Mucosa of descending colon (tissue), 3 donors: Measurements from ENCODE around the gene MSH2. TPM values are rescaled to one million over a fixed set of nuclear protein-coding genes. Genes with fewer than 3 reads are reported as not detected.
A peak's percentile ranks its signal among the peaks of the same experiment; 100 is the strongest.
"Not testable (repeated sequence)": the region's sequence is repeated elsewhere in the genome, so short reads cannot be mapped to it uniquely, and the experiment has no call there.

ENCODE experiments used
- ATAC-seq: fragments of 200-7000 bp; cut with Tn5 transposase; one replicate; pipeline ENCODE4 v1.9.1; 2020; ENCODE audit warnings: mild to moderate bottlenecking, moderate library complexity
- DNase-seq, 3 donors: peaks; one replicate each; pipeline ENCODE4 v3.0.0-alpha.2; 2020
- H3K36me3 ChIP-seq: fragments of 200-600 bp; one replicate; pipeline ENCODE4 v1.8.0; 2021; ENCODE audit warnings: low read depth, mild to moderate bottlenecking
- H3K4me1 ChIP-seq: fragments of 200-600 bp; one replicate; pipeline ENCODE4 v1.8.0; 2021; ENCODE audit warnings: low read depth, mild to moderate bottlenecking
- H3K4me3 ChIP-seq: fragments of 200-600 bp; one replicate; pipeline ENCODE4 v1.8.0; 2021; ENCODE audit warnings: mild to moderate bottlenecking
- H3K9me3 ChIP-seq: fragments of 200-600 bp; one replicate; pipeline ENCODE4 v1.8.0; 2021; ENCODE audit warnings: mild to moderate bottlenecking
- CTCF ChIP-seq: fragments of 200-600 bp; IDR thresholded peaks from one replicate; pipeline ENCODE4 v1.8.0; 2022; ENCODE audit warnings: antibody characterized with exemption, mild to moderate bottlenecking
- intact Hi-C, 2 donors: fragments of 100-400 bp; cut with DNase I in 1 of 2; cut with micrococcal nuclease in 1 of 2; formaldehyde crosslinking; loops; one replicate each; pipeline versions ENCODE4 v1.11.0 to v1.11.1; 2022; cut with DNase I, micrococcal nuclease
- total RNA-seq, 3 donors: library from RNA; stranded (reverse); fragmentation: NEBNext Ultra II Directional in 2 of 3; extraction: Animal tissue kit (Norgen Biotek cat#: 25700) in 2 of 3; gene quantifications; one replicate each; pipeline versions ENCODE4 v1.2.1 to v1.2.4, GENCODE V29; 2021 to 2023
- donor health status: DM: no; HTN: no; CAD: no; lungs with moderate emphysema.
- donor health status: DM: no; HTN: no; CAD: no.
- donor health status: DM: no; HTN: yes; CAD: no.

MSH2 gene
- total RNA-seq, 3 donors from 2014 or later = 10.7 to 17.4 (median 12.8) TPM

GRCh38 chr2:47429795-47430194 lies 26.8 kb downstream of the MSH2 start:
- Histone ChIP-seq H3K4me1 (no peaks in the 10 kb centered on the region), H3K9me3 (no peaks in the 10 kb centered on the region), H3K4me3 (no peak overlapping the region), H3K36me3 (no peaks in the 10 kb centered on the region)
- intact Hi-C loops = no loop called here
- ATAC-seq (no peak), DNase-seq (no peak)
- TF ChIP-seq CTCF = no peak

GRCh38 chr2:47433006-47433405 lies 30.1 kb downstream of the MSH2 start:
- H3K4me3 ChIP-seq, H3K9me3 ChIP-seq, H3K4me1 ChIP-seq, DNase-seq, ATAC-seq, intact Hi-C loops, H3K36me3 ChIP-seq: not testable (repeated sequence)

- intact Hi-C loops, H3K4me1 ChIP-seq, H3K9me3 ChIP-seq, DNase-seq, ATAC-seq, H3K4me3 ChIP-seq, H3K36me3 ChIP-seq: not testable (repeated sequence)
These were observed 30.5 kb downstream of the MSH2 start for GRCh38 chr2:47433445-47433844.

- no peak for TF ChIP-seq CTCF
- Histone ChIP-seq H3K9me3 (no peaks in the 10 kb centered on the region), H3K4me1 (no peaks in the 10 kb centered on the region), H3K36me3 (no peaks in the 10 kb centered on the region), H3K4me3 (no peak overlapping the region)
- DNase-seq (peak in 1 of 3 donors; percentile 8), ATAC-seq (no peak)
- intact Hi-C loops = no loop called here
These were observed 34.3 kb downstream of the MSH2 start for GRCh38 chr2:47437287-47437686.

GRCh38 chr2:47438106-47438505 lies 35.1 kb downstream of the MSH2 start:
- no peaks in the 10 kb centered on the region for H3K9me3 ChIP-seq
- H3K4me1 ChIP-seq = no peaks in the 10 kb centered on the region
- no peaks in the 10 kb centered on the region for H3K36me3 ChIP-seq
- TF ChIP-seq CTCF = no peak
- ATAC-seq = no peak
- H3K4me3 ChIP-seq = no peak overlapping the region
- no peak for DNase-seq
- intact Hi-C loops = no loop called here

- no peaks in the 10 kb centered on the region for H3K36me3 ChIP-seq
- no peaks in the 10 kb centered on the region for H3K4me1 ChIP-seq
- no peak overlapping the region for H3K4me3 ChIP-seq
- DNase-seq (no peak), ATAC-seq (no peak)
- intact Hi-C loops = no loop called here
- TF ChIP-seq CTCF = no peak
- no peaks in the 10 kb centered on the region for H3K9me3 ChIP-seq
These were observed 35.8 kb downstream of the MSH2 start for GRCh38 chr2:47438783-47439182.

GRCh38 chr2:47451790-47452189 lies 48.8 kb downstream of the MSH2 start:
- no peak for ATAC-seq

More at GRCh38 chr2:47451790-47452189, 48.8 kb downstream of the MSH2 start:
- Histone ChIP-seq H3K4me1 (no peaks in the 10 kb centered on the region), H3K36me3 (no peaks in the 10 kb centered on the region), H3K4me3 (no peak overlapping the region), H3K9me3 (no peaks in the 10 kb centered on the region)
- no peak for TF ChIP-seq CTCF
- DNase-seq = no peak
- intact Hi-C loops = no loop called here
